NOMO-1 treated with dmso at 0.1 percent for 144 hours (cell line): ENCODE data around the gene CLEC17A.

Source experiments
- DNase-seq: peaks from one replicate; lab custom pipeline; 2025; ENCODE audit not compliant: unreplicated experiment; lab: John Stamatoyannopoulos, UW

The CLEC17A gene

GRCh38 chr19:14649020-14649419 is 66.1 kb downstream of the CLEC17A start:
- no peak for DNase-seq

GRCh38 chr19:14650161-14650560 is 67.3 kb downstream of the CLEC17A start:
- no peak for DNase-seq

GRCh38 chr19:14654786-14655560 is 72.1 kb downstream of the CLEC17A start:
- no peak for DNase-seq

- DNase-seq = no peak
These were observed 72.8 kb downstream of the CLEC17A start for GRCh38 chr19:14655726-14656125.

GRCh38 chr19:14659874-14660489 is 77.1 kb downstream of the CLEC17A start:
- no peak for DNase-seq

GRCh38 chr19:14661372-14661924 is 78.6 kb downstream of the CLEC17A start:
- DNase-seq = peak; percentile 43
